Neural cell (in vitro differentiated cells): ENCODE results near the gene ISL2. TPM values are rescaled to one million over a fixed set of nuclear protein-coding genes. Genes with fewer than 3 reads are reported as not detected.

ENCODE experiments used
- H2AFZ ChIP-seq: fragments of 200-600, 300-800 bp; sonication (generic), shearing (Covaris generic); 2 replicates; pipeline ENCODE4 v1.6.0; 2014; ENCODE audit warnings: low read depth, mild to moderate bottlenecking, antibody characterized with exemption, low read length, moderate library complexity
- H3F3A ChIP-seq: fragments of 200-600 bp; shearing (Covaris generic); 2 replicates; pipeline ENCODE4 v1.6.1; 2016; ENCODE audit warnings: mild to moderate bottlenecking, moderate library complexity, mixed read lengths, antibody characterized with exemption, low read length; ENCODE audit not compliant: insufficient read depth, poor library complexity, severe bottlenecking
- H3K27ac ChIP-seq: fragments of 200-600, 300-800 bp; sonication (generic), shearing (Covaris generic); 2 replicates; pipeline ENCODE4 v1.5.1; 2014; ENCODE audit warnings: mild to moderate bottlenecking, low read length, moderate library complexity
- H3K27me3 ChIP-seq: fragments of 300-800, 200-600 bp; sonication (generic), shearing (Covaris generic); 2 replicates; pipeline ENCODE4 v1.6.0; 2014; ENCODE audit warnings: mild to moderate bottlenecking, low read depth, low read length, moderate library complexity; ENCODE audit not compliant: insufficient read depth
- H3K36me3 ChIP-seq: fragments of 300-800, 200-600 bp; sonication (generic), shearing (Covaris generic); 2 replicates; pipeline ENCODE4 v1.5.1; 2014; ENCODE audit warnings: mild to moderate bottlenecking, antibody characterized with exemption, low read length, moderate library complexity; ENCODE audit not compliant: insufficient read depth
- H3K4me2 ChIP-seq: fragments of 300-800, 200-600 bp; sonication (generic), shearing (Covaris generic); 2 replicates; pipeline ENCODE4 v1.6.0; 2014; ENCODE audit warnings: mild to moderate bottlenecking, low read length
- H3K4me3 ChIP-seq: fragments of 300-800, 200-600 bp; sonication (generic), shearing (Covaris generic); 2 replicates; pipeline ENCODE4 v1.5.1; 2014; ENCODE audit warnings: mild to moderate bottlenecking, low read length, moderate library complexity
- H3K79me2 ChIP-seq: fragments of 200-600 bp; shearing (Covaris generic); replicated peaks from 2 replicates; pipeline ENCODE4 v1.6.0; 2014; ENCODE audit warnings: mild to moderate bottlenecking, low read length, moderate library complexity; ENCODE audit not compliant: insufficient read depth
- H3K9ac ChIP-seq: fragments of 300-800, 200-600 bp; sonication (generic), shearing (Covaris generic); 2 replicates; pipeline ENCODE4 v1.6.1; 2016; ENCODE audit warnings: mild to moderate bottlenecking, low read length, mixed read lengths
- H3K9me2 ChIP-seq: fragments of 200-600 bp; shearing (Covaris generic); 2 replicates; pipeline ENCODE4 v1.6.1; 2016; ENCODE audit warnings: mild to moderate bottlenecking, low read length, mixed read lengths; ENCODE audit not compliant: insufficient read depth
- H3K9me3 ChIP-seq: fragments of 200-600, 300-800 bp; sonication (generic), shearing (Covaris generic); 2 replicates; pipeline ENCODE4 v1.6.1; 2016; ENCODE audit warnings: mild to moderate bottlenecking, mixed run types, low read length, moderate library complexity, mixed read lengths
- H4K20me1 ChIP-seq: fragments of 200-600 bp; shearing (Covaris generic); 2 replicates; pipeline ENCODE4 v1.6.1; 2016; ENCODE audit warnings: mild to moderate bottlenecking, mixed run types; ENCODE audit not compliant: insufficient read depth
- EP300 ChIP-seq: fragments of 450-650 bp; conservative IDR thresholded peaks from 2 replicates; pipeline ENCODE4 v1.6.1; 2014; ENCODE audit warnings: antibody characterized with exemption, mild to moderate bottlenecking, moderate library complexity; ENCODE audit not compliant: poor library complexity, severe bottlenecking
- EZH2 ChIP-seq: fragments of 200-600, 300-800 bp; shearing (Covaris generic), sonication (generic); IDR thresholded peaks from 2 replicates; pipeline ENCODE4 v1.6.1; 2014; ENCODE audit warnings: antibody characterized with exemption, low read length, borderline replicate concordance, mild to moderate bottlenecking; ENCODE audit not compliant: insufficient read depth, poor library complexity, severe bottlenecking
- MXI1 ChIP-seq: fragments of 450-650 bp; conservative IDR thresholded peaks from 2 replicates; pipeline ENCODE4 v1.6.1; 2014; ENCODE audit warnings: antibody characterized with exemption, mild to moderate bottlenecking; ENCODE audit not compliant: poor library complexity, severe bottlenecking
- POLR2AphosphoS5 ChIP-seq: IDR thresholded peaks from 2 replicates; pipeline ENCODE4 v1.6.1; 2012
- RAD21 ChIP-seq: fragments of 450-650 bp; conservative IDR thresholded peaks from 2 replicates; pipeline ENCODE4 v1.6.1; 2014; ENCODE audit warnings: antibody characterized with exemption, mild to moderate bottlenecking, moderate library complexity
- SMC3 ChIP-seq: fragments of 450-650 bp; conservative IDR thresholded peaks from 2 replicates; pipeline ENCODE4 v1.6.1; 2014; ENCODE audit warnings: antibody characterized with exemption, mild to moderate bottlenecking, moderate library complexity; ENCODE audit not compliant: poor library complexity
- TAF1 ChIP-seq: IDR thresholded peaks from 2 replicates; pipeline ENCODE4 v1.6.1; 2012; ENCODE audit warnings: low read depth
- polyA plus RNA-seq: library from polyadenylated mRNA; depleted of rRNA; stranded (reverse); fragments of >200 nt; gene quantifications from 2 replicates; pipeline ENCODE4 v1.2.3, GENCODE V29; 2014
- TF ChIP-seq, protein P1 (sequence below): IDR thresholded peaks from 2 replicates; pipeline ENCODE4 v1.6.1; 2012; ENCODE audit warnings: borderline replicate concordance
- TF ChIP-seq, protein P2 (sequence below): fragments of 450-650 bp; IDR thresholded peaks from 2 replicates; pipeline ENCODE4 v1.5.1; 2014; ENCODE audit warnings: antibody characterized with exemption, mild to moderate bottlenecking, moderate library complexity; ENCODE audit not compliant: poor library complexity, severe bottlenecking

ISL2 gene
- polyA plus RNA-seq, 1 donor from 2014 or later, result not detected

DNA sequence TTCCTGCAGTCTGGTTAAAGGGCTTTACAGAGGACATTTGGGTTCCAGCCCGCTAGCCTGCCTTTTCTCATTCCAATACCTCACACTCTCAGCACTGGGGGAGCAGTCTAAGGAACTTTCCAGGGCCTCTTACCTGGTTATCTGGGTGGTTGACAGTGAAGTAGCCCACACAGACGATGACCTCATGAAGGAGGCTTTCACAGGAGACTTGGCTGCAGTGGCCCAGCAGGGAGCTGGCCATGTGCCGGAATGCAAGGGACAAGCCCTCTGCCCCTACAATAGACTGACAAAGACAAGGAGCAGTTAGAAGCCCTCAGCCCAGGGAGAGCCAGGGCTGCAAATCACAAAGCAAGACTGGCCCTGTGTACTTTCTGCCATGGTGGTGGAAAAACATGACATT, 39.5 kb downstream of the ISL2 start:
- no peak overlapping the region for H2AFZ ChIP-seq
- no peak overlapping the region for H3K27ac ChIP-seq
- no peak overlapping the region for H3K9ac ChIP-seq
- H3F3A ChIP-seq, result no peaks in the 10 kb centered on the region
- TF ChIP-seq, protein P1, sequence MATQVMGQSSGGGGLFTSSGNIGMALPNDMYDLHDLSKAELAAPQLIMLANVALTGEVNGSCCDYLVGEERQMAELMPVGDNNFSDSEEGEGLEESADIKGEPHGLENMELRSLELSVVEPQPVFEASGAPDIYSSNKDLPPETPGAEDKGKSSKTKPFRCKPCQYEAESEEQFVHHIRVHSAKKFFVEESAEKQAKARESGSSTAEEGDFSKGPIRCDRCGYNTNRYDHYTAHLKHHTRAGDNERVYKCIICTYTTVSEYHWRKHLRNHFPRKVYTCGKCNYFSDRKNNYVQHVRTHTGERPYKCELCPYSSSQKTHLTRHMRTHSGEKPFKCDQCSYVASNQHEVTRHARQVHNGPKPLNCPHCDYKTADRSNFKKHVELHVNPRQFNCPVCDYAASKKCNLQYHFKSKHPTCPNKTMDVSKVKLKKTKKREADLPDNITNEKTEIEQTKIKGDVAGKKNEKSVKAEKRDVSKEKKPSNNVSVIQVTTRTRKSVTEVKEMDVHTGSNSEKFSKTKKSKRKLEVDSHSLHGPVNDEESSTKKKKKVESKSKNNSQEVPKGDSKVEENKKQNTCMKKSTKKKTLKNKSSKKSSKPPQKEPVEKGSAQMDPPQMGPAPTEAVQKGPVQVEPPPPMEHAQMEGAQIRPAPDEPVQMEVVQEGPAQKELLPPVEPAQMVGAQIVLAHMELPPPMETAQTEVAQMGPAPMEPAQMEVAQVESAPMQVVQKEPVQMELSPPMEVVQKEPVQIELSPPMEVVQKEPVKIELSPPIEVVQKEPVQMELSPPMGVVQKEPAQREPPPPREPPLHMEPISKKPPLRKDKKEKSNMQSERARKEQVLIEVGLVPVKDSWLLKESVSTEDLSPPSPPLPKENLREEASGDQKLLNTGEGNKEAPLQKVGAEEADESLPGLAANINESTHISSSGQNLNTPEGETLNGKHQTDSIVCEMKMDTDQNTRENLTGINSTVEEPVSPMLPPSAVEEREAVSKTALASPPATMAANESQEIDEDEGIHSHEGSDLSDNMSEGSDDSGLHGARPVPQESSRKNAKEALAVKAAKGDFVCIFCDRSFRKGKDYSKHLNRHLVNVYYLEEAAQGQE, result no peak
- TF ChIP-seq EP300, result no peak
- TF ChIP-seq RAD21, result no peak
- TF ChIP-seq, protein P2, sequence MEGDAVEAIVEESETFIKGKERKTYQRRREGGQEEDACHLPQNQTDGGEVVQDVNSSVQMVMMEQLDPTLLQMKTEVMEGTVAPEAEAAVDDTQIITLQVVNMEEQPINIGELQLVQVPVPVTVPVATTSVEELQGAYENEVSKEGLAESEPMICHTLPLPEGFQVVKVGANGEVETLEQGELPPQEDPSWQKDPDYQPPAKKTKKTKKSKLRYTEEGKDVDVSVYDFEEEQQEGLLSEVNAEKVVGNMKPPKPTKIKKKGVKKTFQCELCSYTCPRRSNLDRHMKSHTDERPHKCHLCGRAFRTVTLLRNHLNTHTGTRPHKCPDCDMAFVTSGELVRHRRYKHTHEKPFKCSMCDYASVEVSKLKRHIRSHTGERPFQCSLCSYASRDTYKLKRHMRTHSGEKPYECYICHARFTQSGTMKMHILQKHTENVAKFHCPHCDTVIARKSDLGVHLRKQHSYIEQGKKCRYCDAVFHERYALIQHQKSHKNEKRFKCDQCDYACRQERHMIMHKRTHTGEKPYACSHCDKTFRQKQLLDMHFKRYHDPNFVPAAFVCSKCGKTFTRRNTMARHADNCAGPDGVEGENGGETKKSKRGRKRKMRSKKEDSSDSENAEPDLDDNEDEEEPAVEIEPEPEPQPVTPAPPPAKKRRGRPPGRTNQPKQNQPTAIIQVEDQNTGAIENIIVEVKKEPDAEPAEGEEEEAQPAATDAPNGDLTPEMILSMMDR, result no peak
- no peaks in the 10 kb centered on the region for H4K20me1 ChIP-seq
- no peaks in the 10 kb centered on the region for H3K27me3 ChIP-seq
- H3K4me2 ChIP-seq, result no peak overlapping the region
- H3K36me3 ChIP-seq, result no peaks in the 10 kb centered on the region
- no peaks in the 10 kb centered on the region for H3K9me2 ChIP-seq
- no peaks in the 10 kb centered on the region for H3K79me2 ChIP-seq
- H3K9me3 ChIP-seq, result no peaks in the 10 kb centered on the region
- H3K4me3 ChIP-seq, result no peak overlapping the region

DNA sequence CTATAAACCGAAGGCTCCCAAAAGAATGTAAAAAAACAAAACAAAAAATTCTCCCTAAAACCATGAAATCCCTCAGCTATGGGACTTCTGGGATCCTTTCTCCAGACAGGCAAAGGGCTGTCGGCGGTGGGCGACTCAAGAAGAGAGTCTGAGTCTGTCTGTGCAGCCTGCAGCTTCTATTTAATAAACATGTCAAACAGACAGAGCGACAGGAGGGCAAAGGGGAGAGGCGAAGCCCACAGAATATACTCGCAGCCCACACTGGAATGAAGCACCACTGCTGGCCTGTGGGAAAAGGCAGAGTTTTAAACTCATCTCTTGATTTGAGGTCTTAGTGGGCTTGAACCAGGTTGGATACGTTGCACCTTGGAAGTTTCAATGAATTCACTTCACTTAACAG, 40.2 kb downstream of the ISL2 start:
- H3K9me2 ChIP-seq, result no peaks in the 10 kb centered on the region
- no peak overlapping the region for H3K4me3 ChIP-seq
- H3K9me3 ChIP-seq, result no peaks in the 10 kb centered on the region
- no peak overlapping the region for H3K9ac ChIP-seq
- H4K20me1 ChIP-seq, result no peaks in the 10 kb centered on the region
- no peak for TF ChIP-seq TAF1
- TF ChIP-seq, protein P2, result no peak
- no peak for TF ChIP-seq RAD21
- no peak for TF ChIP-seq SMC3
- TF ChIP-seq MXI1, result no peak
- TF ChIP-seq, protein P1, result no peak
- no peak for TF ChIP-seq EP300
- no peak for TF ChIP-seq POLR2AphosphoS5
- TF ChIP-seq EZH2, result no peak
- no peaks in the 10 kb centered on the region for H3F3A ChIP-seq
- no peak overlapping the region for H3K4me2 ChIP-seq
- H3K36me3 ChIP-seq, result no peaks in the 10 kb centered on the region
- H3K79me2 ChIP-seq, result no peaks in the 10 kb centered on the region
- H3K27ac ChIP-seq, result no peak overlapping the region
- no peaks in the 10 kb centered on the region for H3K27me3 ChIP-seq
- H2AFZ ChIP-seq, result no peak overlapping the region
